PC-9 (cell line): ENCODE data around the gene LAT. TPM values are rescaled to one million over a fixed set of nuclear protein-coding genes. Genes with fewer than 3 reads are reported as not detected.

Source experiments
- BruUV-seq: library from RNA; stranded (reverse); fragments of 400-500 nt; replicated peaks from 2 replicates; lab custom pipeline; 2021; lab: Mats Ljungman, UMichigan
- CTCF ChIA-PET: fragments of 300-600 bp; sonication (Branson Sonifier 250); formaldehyde crosslinking; loops from one replicate; lab custom pipeline; 2022; ENCODE audit warnings: antibody characterized with exemption; lab: Charles Lee
- POLR2A ChIA-PET: fragments of 300-600 bp; sonication (Branson Sonifier 250); formaldehyde crosslinking; loops from one replicate; lab custom pipeline; 2022; ENCODE audit warnings: antibody characterized with exemption; ENCODE audit not compliant: unreplicated experiment; lab: Charles Lee
- DNase-seq, 2 experiments: peaks; one replicate each; pipeline versions ENCODE4 v3.0.0 to v3.0.0-alpha.2; 2015 to 2022; ENCODE audit warnings: mixed read lengths in 1 of 2
- H2AFZ ChIP-seq: fragments of 200-600 bp; sonication (generic); 2 replicates; pipeline ENCODE4 v1.8.1; 2017; ENCODE audit warnings: antibody characterized with exemption
- H3F3A ChIP-seq: fragments of 200-600 bp; sonication (generic); 2 replicates; pipeline ENCODE4 v1.8.1; 2017; ENCODE audit warnings: antibody characterized with exemption, mild to moderate bottlenecking, low read depth; ENCODE audit not compliant: insufficient read depth
- H3K27ac ChIP-seq: fragments of 200-600 bp; sonication (generic); 2 replicates; pipeline ENCODE4 v1.6.1; 2016; ENCODE audit warnings: mixed run types
- H3K27me3 ChIP-seq: fragments of 200-600 bp; sonication (generic); 2 replicates; pipeline ENCODE4 v1.6.1; 2016; ENCODE audit warnings: low read depth, mixed run types; ENCODE audit not compliant: insufficient read depth
- H3K36me3 ChIP-seq: fragments of 200-600 bp; sonication (generic); 2 replicates; pipeline ENCODE4 v1.6.1; 2016; ENCODE audit warnings: low read depth, mixed run types
- H3K4me1 ChIP-seq: fragments of 200-600 bp; sonication (generic); replicated peaks from 2 replicates; pipeline ENCODE4 v1.6.1; 2016; ENCODE audit warnings: mixed run types; ENCODE audit not compliant: insufficient read depth
- H3K4me2 ChIP-seq: fragments of 200-600 bp; sonication (generic); 2 replicates; pipeline ENCODE4 v1.6.1; 2017; ENCODE audit warnings: mixed run types
- H3K4me3 ChIP-seq: fragments of 200-600 bp; sonication (generic); 2 replicates; pipeline ENCODE4 v1.6.1; 2016; ENCODE audit warnings: mixed run types
- H3K79me2 ChIP-seq: fragments of 200-600 bp; sonication (generic); 2 replicates; pipeline ENCODE4 v1.6.1; 2017; ENCODE audit warnings: low read depth, mixed run types
- H3K9me2 ChIP-seq: fragments of 200-600 bp; sonication (generic); 2 replicates; pipeline ENCODE4 v1.8.1; 2017; ENCODE audit warnings: mild to moderate bottlenecking; ENCODE audit not compliant: insufficient read depth
- H3K9me3 ChIP-seq: fragments of 200-600 bp; sonication (generic); 2 replicates; pipeline ENCODE4 v1.8.1; 2016; ENCODE audit warnings: low read depth; ENCODE audit not compliant: insufficient read depth
- H4K20me1 ChIP-seq: fragments of 200-600 bp; sonication (generic); 2 replicates; pipeline ENCODE4 v1.8.1; 2017; ENCODE audit not compliant: insufficient read depth
- CTCF ChIP-seq: fragments of 200-600 bp; sonication (generic); conservative IDR thresholded peaks from 2 replicates; pipeline ENCODE4 v1.6.1; 2017; ENCODE audit warnings: mixed run types, antibody characterized with exemption, mild to moderate bottlenecking, moderate library complexity
- EZH2 ChIP-seq: fragments of 200-600 bp; sonication (generic); IDR thresholded peaks from 2 replicates; pipeline ENCODE4 v1.8.0; 2017; ENCODE audit warnings: antibody characterized with exemption, low read depth
- intact Hi-C: fragments of 100-400 bp; cut with micrococcal nuclease; formaldehyde crosslinking; loops from one replicate; pipeline ENCODE4 v1.10.0; 2022; ENCODE audit not compliant: unreplicated experiment
- total RNA-seq: library from RNA; stranded (reverse); gene quantifications from 2 replicates; pipeline ENCODE4 v1.2.3, GENCODE V29; 2021

LAT gene
- total RNA-seq, 1 experiment from 2014 or later = 12.4 TPM

GRCh38 chr16:29009050-29009837 is 24.4 kb downstream of the LAT start:
- H4K20me1 ChIP-seq = no peaks in the 10 kb centered on the region
- no peaks in the 10 kb centered on the region for H3K79me2 ChIP-seq
- H3K27ac ChIP-seq = no peak overlapping the region
- no peaks in the 10 kb centered on the region for H3K27me3 ChIP-seq
- no peak overlapping the region for H3K4me2 ChIP-seq
- H3F3A ChIP-seq = peaks cover 4% of the 10 kb centered on the region; the same call in 1 of the 2 replicates
- H3K4me1 ChIP-seq = peaks cover 4% of the 10 kb centered on the region; the same call in 1 of the 2 replicates
- H3K4me3 ChIP-seq = no peak overlapping the region
- no peaks in the 10 kb centered on the region for H3K9me3 ChIP-seq
- no peak overlapping the region for H2AFZ ChIP-seq
- no peak for DNase-seq
- H3K36me3 ChIP-seq = no peaks in the 10 kb centered on the region
- ChIA-PET CTCF (interaction anchor here (0.6 kb wide), 1 partner anchor 9 kb away, joined by 3 read pairs; no protein-coding TSS in a partner anchor), POLR2A (interaction anchor here (0.7 kb wide), 1 partner anchor 1072 kb away, joined by 4 read pairs; no protein-coding TSS in a partner anchor)
- no peaks in the 10 kb centered on the region for H3K9me2 ChIP-seq
- no TSS peak for BruUV-seq
- intact Hi-C loops = no loop called here
- no peak for TF ChIP-seq CTCF
- no peak for TF ChIP-seq EZH2

- H3K27me3 ChIP-seq = no peaks in the 10 kb centered on the region
- DNase-seq = no peak
- H3K9me2 ChIP-seq = no peaks in the 10 kb centered on the region
- BruUV-seq = no TSS peak
- peaks cover 4% of the 10 kb centered on the region; the same call in 1 of the 2 replicates for H3K4me1 ChIP-seq
- intact Hi-C loops = no loop called here
- H3K36me3 ChIP-seq = no peaks in the 10 kb centered on the region
- no peaks in the 10 kb centered on the region for H4K20me1 ChIP-seq
- TF ChIP-seq EZH2 = no peak
- no peak for TF ChIP-seq CTCF
- H3K9me3 ChIP-seq = no peaks in the 10 kb centered on the region
- no peak overlapping the region for H3K4me2 ChIP-seq
- peaks cover 4% of the 10 kb centered on the region; the same call in 1 of the 2 replicates for H3F3A ChIP-seq
- CTCF ChIA-PET = interaction anchor here (0.6 to 0.7 kb wide), 2 partner anchors 9 to 899 kb away, joined by 3 to 4 read pairs; no protein-coding TSS in a partner anchor
- no peak overlapping the region for H3K4me3 ChIP-seq
- no peaks in the 10 kb centered on the region for H3K79me2 ChIP-seq
- POLR2A ChIA-PET = interaction anchor here (0.7 kb wide), 1 partner anchor 1071 kb away, joined by 4 read pairs; no protein-coding TSS in a partner anchor
- H3K27ac ChIP-seq = no peak overlapping the region
- no peak overlapping the region for H2AFZ ChIP-seq
These were observed 24.9 kb downstream of the LAT start for GRCh38 chr16:29009838-29010166.

GRCh38 chr16:29011112-29011511 is 26.3 kb downstream of the LAT start:
- no peak overlapping the region for H3K4me3 ChIP-seq
- H3K9me2 ChIP-seq = no peaks in the 10 kb centered on the region
- H4K20me1 ChIP-seq = no peaks in the 10 kb centered on the region
- no TSS peak for BruUV-seq
- no peaks in the 10 kb centered on the region for H3K27me3 ChIP-seq
- H3K36me3 ChIP-seq = no peaks in the 10 kb centered on the region
- POLR2A ChIA-PET = no interaction called here
- CTCF ChIA-PET = interaction anchor here (0.6 kb wide), 1 partner anchor 711 kb away, joined by 3 read pairs; no protein-coding TSS in a partner anchor
- H3K4me1 ChIP-seq = peaks cover 4% of the 10 kb centered on the region; the same call in 1 of the 2 replicates
- H3K9me3 ChIP-seq = no peaks in the 10 kb centered on the region
- peaks cover 4% of the 10 kb centered on the region; the same call in 1 of the 2 replicates for H3F3A ChIP-seq
- H3K79me2 ChIP-seq = no peaks in the 10 kb centered on the region
- peak in 1 of 2 experiments; percentile 32 for DNase-seq
- H3K4me2 ChIP-seq = no peak overlapping the region
- intact Hi-C loops = no loop called here
- no peak overlapping the region for H2AFZ ChIP-seq
- H3K27ac ChIP-seq = no peak overlapping the region
- TF ChIP-seq CTCF (no peak), EZH2 (no peak)
